ENCODE measurements around the gene MAPK4.
"Not testable (repeated sequence)": the region's sequence is repeated elsewhere in the genome, so short reads cannot be mapped to it uniquely, and the experiment has no call there.

MAPK4 gene

GRCh38 chr18:50545936-50546335 lies 14.0 kb upstream of the MAPK4 start:
- Histone ChIP-seq H3K4me1 (ENCODE audit: control insufficient read depth, insufficient read depth, low read length) (no peaks in the 10 kb centered on the region), H3K27ac (ENCODE audit: extremely low read depth, low read depth, low read length) (no peak overlapping the region), H3K9me3 (ENCODE audit: control insufficient read depth, insufficient read depth, low read depth, low read length) (no peaks in the 10 kb centered on the region), H3K36me3 (ENCODE audit: control insufficient read depth in 2 of 2, insufficient read depth in 1 of 2, low read length in 2 of 2) (no peaks in the 10 kb centered on the region), H3K4me3 (ENCODE audit: low read depth, low read length) (no peak overlapping the region)
- TF ChIP-seq ZNF341 (tag by site-specific recombination; IDR thresholded peaks at IDR 0.05; ENCODE audit: low read depth): no peak
- TF ChIP-seq ZNF394 (tag by site-specific recombination; IDR thresholded peaks at IDR 0.05; ENCODE audit: borderline replicate concordance): no peak
- no peak for TF ChIP-seq ZNF248 (tag by site-specific recombination; IDR thresholded peaks at IDR 0.05)
- TF ChIP-seq ZNF174 (tag by site-specific recombination; IDR thresholded peaks at IDR 0.05): no peak
- TF ChIP-seq ZNF239 (tag by site-specific recombination; IDR thresholded peaks at IDR 0.05): no peak
- no peak for TF ChIP-seq ZBTB44 (tag by site-specific recombination; IDR thresholded peaks at IDR 0.05)
- no peak for TF ChIP-seq ZNF530 (tag by site-specific recombination; IDR thresholded peaks at IDR 0.05; ENCODE audit: low read depth)
- no peak for TF ChIP-seq ZNF366 (tag by site-specific recombination; conservative IDR thresholded peaks at IDR 0.05)
- no peak for TF ChIP-seq ZIC2 (tag by site-specific recombination; IDR thresholded peaks at IDR 0.05)
- TF ChIP-seq ZNF623 (tag by site-specific recombination; IDR thresholded peaks at IDR 0.05): no peak
- TF ChIP-seq KLF8 (tag by site-specific recombination; IDR thresholded peaks at IDR 0.05): no peak
- TF ChIP-seq ZNF23 (tag by site-specific recombination; IDR thresholded peaks at IDR 0.05; ENCODE audit: borderline replicate concordance): no peak
- TF ChIP-seq ZBTB21 (tag by site-specific recombination; IDR thresholded peaks at IDR 0.05): no peak
- TF ChIP-seq FEZF1 (tag by site-specific recombination; IDR thresholded peaks at IDR 0.05): no peak
- TF ChIP-seq ZNF16 (tag by site-specific recombination; IDR thresholded peaks at IDR 0.05; ENCODE audit: low read depth): no peak
- no peak for TF ChIP-seq ZNF645 (tag by site-specific recombination; IDR thresholded peaks at IDR 0.05)
- no peak for TF ChIP-seq ZNF26 (tag by site-specific recombination; IDR thresholded peaks at IDR 0.05)
- ChIA-PET CTCF (no interaction called here), POLR2A (no interaction called here)

- no peak overlapping the region for H3K27ac ChIP-seq (ENCODE audit: extremely low read depth, low read depth, low read length)
- ChIA-PET POLR2A (no interaction called here), CTCF (interaction anchor here (0.5 kb wide), 1 partner anchor 191 kb away, joined by 5 read pairs; no protein-coding TSS in a partner anchor)
- no peak overlapping the region for H3K4me3 ChIP-seq (ENCODE audit: low read depth, low read length)
- no peaks in the 10 kb centered on the region for H3K9me3 ChIP-seq (ENCODE audit: control insufficient read depth, insufficient read depth, low read depth, low read length)
- TF ChIP-seq ZNF658 (tag by site-specific recombination; IDR thresholded peaks at IDR 0.05): no peak
- TF ChIP-seq, protein P1, sequence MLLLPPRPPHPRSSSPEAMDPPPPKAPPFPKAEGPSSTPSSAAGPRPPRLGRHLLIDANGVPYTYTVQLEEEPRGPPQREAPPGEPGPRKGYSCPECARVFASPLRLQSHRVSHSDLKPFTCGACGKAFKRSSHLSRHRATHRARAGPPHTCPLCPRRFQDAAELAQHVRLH (tag by site-specific recombination; IDR thresholded peaks at IDR 0.05): peak; percentile 89
- TF ChIP-seq ZNF530 (tag by site-specific recombination; IDR thresholded peaks at IDR 0.05; ENCODE audit: low read depth): no peak
- peak; percentile 88 for TF ChIP-seq ZNF280D (tag by site-specific recombination; IDR thresholded peaks at IDR 0.05)
- no peaks in the 10 kb centered on the region for H3K4me1 ChIP-seq (ENCODE audit: control insufficient read depth, insufficient read depth, low read length)
- H3K36me3 ChIP-seq (ENCODE audit: control insufficient read depth in 2 of 2, insufficient read depth in 1 of 2, low read length in 2 of 2): no peaks in the 10 kb centered on the region
Observed at GRCh38 chr18:50548160-50548559, 11.7 kb upstream of the MAPK4 start.

DNA sequence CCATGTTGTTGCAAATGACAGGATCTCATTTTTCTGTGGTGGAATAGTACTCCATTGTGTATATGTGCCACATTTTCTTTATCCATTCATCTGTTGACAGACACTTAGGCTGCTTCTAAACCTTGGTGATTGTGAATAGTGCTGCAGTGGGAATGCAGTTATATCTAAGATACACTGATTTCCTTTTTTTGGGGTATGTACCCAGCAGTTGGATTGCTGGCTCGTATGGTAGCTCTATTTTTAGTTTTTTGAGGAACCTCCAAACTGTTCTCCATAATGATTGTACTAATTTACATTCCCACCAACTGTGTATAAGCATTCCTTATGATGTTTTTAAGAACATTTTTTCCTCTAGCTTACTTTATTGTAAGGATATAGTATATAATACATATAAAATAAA lies 8.2 kb upstream of the MAPK4 start:
- POLR2A ChIA-PET: not testable (repeated sequence)
- CTCF ChIA-PET: interaction anchor here (0.6 to 0.7 kb wide), 2 partner anchors 23 to 242 kb away, joined by 3 to 4 read pairs; no protein-coding TSS in a partner anchor

More for the DNA sequence above, 8.2 kb upstream of the MAPK4 start:
- not testable (repeated sequence) for H3K4me3 ChIP-seq (ENCODE audit: low read depth, low read length); H3K9me3 ChIP-seq (ENCODE audit: control insufficient read depth, insufficient read depth, low read depth, low read length); H3K36me3 ChIP-seq (ENCODE audit: control insufficient read depth in 2 of 2, insufficient read depth in 1 of 2, low read length in 2 of 2); H3K27ac ChIP-seq (ENCODE audit: extremely low read depth, low read depth, low read length); H3K4me1 ChIP-seq (ENCODE audit: control insufficient read depth, insufficient read depth, low read length)

Measured in HEK293 (cell line).